Suppressor macrophage treated with lipopolysaccharide for 4 hours (primary cell): ENCODE results near the gene RPAP2.

Source experiments
- DNase-seq: peaks from one replicate; pipeline ENCODE4 v3.0.0-alpha.2; 2020

The RPAP2 gene

GRCh38 chr1:92447976-92448375 is 149.1 kb downstream of the RPAP2 start:
- DNase-seq, result no peak
